Measurements from ENCODE around the gene RERE.

DNA sequence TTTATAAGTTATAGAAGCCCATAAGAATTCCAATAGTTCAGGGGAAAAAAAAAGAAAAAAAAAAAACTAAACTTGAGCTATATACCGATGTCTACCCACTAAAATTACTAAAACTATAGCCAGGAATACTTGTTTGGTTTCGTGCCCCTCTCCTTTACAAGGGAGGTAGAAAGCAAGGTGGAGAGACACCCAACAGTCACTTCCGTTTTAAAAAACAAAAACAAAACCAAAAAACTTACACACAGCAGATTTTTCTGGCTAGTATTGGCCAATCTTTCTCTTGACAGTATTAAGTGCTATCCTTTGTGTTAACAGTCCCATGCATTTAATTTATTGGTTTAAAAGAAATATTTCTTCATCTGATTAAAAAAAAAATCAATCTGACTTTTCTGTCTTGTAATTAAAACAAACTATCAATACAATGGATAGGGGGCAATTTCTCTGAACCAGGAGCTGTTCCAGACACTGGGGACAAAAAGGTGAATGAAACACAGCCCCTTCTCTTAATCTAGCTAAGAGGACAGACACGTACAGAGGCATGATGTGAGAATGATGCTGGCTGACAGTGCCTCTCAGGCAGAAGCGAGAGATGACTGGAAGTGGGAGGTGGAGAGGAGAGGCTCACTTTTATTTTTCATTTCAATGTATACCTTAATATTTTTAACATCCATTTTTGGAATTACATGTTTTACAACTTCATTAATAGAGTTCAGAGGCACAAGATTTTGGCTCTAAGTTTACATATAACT is 214.8 kb downstream of the RERE start:
- TF ChIP-seq, protein P1, sequence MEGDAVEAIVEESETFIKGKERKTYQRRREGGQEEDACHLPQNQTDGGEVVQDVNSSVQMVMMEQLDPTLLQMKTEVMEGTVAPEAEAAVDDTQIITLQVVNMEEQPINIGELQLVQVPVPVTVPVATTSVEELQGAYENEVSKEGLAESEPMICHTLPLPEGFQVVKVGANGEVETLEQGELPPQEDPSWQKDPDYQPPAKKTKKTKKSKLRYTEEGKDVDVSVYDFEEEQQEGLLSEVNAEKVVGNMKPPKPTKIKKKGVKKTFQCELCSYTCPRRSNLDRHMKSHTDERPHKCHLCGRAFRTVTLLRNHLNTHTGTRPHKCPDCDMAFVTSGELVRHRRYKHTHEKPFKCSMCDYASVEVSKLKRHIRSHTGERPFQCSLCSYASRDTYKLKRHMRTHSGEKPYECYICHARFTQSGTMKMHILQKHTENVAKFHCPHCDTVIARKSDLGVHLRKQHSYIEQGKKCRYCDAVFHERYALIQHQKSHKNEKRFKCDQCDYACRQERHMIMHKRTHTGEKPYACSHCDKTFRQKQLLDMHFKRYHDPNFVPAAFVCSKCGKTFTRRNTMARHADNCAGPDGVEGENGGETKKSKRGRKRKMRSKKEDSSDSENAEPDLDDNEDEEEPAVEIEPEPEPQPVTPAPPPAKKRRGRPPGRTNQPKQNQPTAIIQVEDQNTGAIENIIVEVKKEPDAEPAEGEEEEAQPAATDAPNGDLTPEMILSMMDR (IDR thresholded peaks at IDR 0.05): no peak
- TF ChIP-seq POLR2A (IDR thresholded peaks at IDR 0.05): no peak

Data from body of pancreas (tissue), 4 donors.